ENCODE measurements around the gene CTDP1. TPM values are rescaled to one million over a fixed set of nuclear protein-coding genes. Genes with fewer than 3 reads are reported as not detected.

Gene CTDP1
- total RNA-seq, 2 experiments from 2014 or later: 34.8 to 38.0 TPM

DNA sequence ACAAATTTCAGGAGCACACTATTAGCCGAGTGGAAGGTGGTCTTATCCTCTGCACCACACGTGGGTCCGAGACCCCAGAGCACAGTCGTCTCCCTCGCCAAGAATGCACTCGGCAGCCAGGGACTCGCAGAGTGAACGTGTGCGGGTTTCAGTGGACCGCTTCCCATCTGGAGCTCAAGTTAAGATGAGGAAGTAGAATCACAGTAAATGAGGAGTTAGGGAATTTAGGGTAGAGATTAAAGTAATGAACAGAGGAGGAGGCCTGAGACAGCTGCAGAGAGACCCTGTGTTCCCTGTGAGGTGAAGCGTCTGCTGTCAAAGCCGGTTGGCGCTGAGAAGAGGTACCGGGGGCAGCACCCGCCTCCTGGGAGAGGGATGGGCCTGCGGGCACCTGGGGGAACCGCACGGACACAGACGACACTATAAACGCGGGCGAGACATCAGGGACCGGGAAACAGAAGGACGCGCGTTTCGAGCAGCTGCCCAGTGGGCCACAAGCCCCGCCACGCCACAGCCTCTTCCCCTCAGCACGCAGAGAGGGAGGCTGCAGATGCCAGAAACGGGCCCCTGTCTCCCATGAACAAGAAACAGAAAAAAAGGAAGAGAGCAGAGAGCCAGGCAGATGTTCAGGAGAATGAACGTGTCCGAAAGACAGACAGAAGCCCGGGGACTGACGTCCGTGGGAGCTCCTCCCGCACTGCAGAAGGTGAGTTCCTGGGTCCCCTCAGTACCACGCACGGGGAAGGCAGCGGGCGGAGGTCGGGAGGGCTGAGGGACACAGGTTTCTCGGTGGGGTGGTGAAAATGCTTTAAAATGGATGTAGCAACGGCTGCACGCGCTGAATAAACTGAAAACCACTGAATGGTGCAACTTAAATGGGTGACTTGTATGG, 112.7 kb downstream of the CTDP1 start:
- ChIA-PET CTCF (no interaction called here), POLR2A (no interaction called here)
- H3K27me3 Mint-ChIP-seq: peaks cover 63% of the 10 kb centered on the region

DNA sequence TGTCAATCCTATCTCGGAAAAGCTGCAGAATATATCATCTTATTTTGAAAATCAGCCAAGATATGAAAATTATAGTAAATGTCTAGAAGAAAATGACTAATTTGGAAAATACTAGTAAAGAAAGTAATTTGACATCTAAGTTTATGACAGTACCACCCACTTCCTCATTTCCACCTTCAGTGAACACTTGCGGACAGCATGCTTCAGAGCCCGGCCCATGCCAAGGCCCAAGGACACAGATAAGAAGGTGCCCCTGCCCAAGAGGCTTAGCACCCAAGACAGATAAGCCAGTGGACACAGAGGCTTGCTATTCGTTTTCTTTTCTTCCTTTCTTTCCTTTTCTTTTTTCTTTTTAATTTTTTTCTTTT, 113.4 kb downstream of the CTDP1 start:
- Mint-ChIP-seq H3K9me3 (peaks cover 4% of the 10 kb centered on the region), H3K4me3 (no peak overlapping the region), H3K36me3 (ENCODE audit: low read depth) (no peaks in the 10 kb centered on the region), H3K27me3 (peaks cover 62% of the 10 kb centered on the region), H3K4me1 (peaks cover 7% of the 10 kb centered on the region), H3K27ac (no peak overlapping the region)
- ChIA-PET CTCF (no interaction called here), POLR2A (no interaction called here)
- no peak for DNase-seq

More for the DNA sequence above, 112.7 kb downstream of the CTDP1 start:
- Mint-ChIP-seq H3K27ac (no peak overlapping the region), H3K4me1 (peaks cover 6% of the 10 kb centered on the region), H3K36me3 (ENCODE audit: low read depth) (no peaks in the 10 kb centered on the region), H3K9me3 (peaks cover 4% of the 10 kb centered on the region), H3K4me3 (no peak overlapping the region)
- DNase-seq: no peak

DNA sequence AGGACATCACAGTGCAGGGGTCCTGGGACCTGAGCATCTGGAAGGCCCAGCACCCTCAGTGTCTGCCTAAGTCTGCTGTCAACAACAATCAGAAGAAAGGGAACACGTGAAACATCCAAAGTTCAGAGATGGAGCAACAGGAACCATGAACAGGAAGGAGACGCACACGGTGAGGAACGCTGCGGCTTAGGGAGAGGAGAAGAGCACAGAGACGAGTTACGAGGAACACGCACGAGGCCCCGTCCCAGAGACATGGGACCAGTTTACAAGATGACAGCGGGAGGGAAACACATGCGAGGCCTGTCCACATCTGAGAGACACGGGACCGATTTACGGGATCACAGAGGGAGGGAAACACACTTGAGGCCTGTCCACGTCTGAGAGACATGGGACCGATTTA, 115.2 kb downstream of the CTDP1 start:
- Mint-ChIP-seq H3K4me1 (peaks cover 7% of the 10 kb centered on the region), H3K27me3 (peaks cover 66% of the 10 kb centered on the region), H3K36me3 (ENCODE audit: low read depth) (no peaks in the 10 kb centered on the region), H3K4me3 (no peak overlapping the region), H3K27ac (no peak overlapping the region), H3K9me3 (no peaks in the 10 kb centered on the region)
- no peak for DNase-seq
- ChIA-PET POLR2A (no interaction called here), CTCF (no interaction called here)

DNA sequence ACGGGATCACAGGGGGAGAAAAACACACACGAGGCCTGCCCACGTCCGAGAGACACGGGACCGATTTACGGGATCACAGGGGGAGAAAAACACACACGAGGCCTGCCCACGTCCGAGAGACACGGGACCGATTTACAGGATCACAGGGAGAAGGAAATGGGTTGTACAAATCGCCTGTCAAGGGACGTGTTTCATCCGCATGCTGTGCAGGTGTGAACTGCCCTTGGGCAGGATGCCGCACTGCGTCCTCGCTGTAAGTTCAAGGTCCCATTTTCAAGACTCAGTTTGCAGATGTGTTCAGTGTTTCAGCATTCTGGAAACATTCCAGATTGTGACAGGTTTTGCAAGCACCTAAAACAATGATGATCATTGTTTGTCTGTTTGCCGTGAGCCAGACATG, 115.8 kb downstream of the CTDP1 start:
- CTCF ChIA-PET: no interaction called here

DNA sequence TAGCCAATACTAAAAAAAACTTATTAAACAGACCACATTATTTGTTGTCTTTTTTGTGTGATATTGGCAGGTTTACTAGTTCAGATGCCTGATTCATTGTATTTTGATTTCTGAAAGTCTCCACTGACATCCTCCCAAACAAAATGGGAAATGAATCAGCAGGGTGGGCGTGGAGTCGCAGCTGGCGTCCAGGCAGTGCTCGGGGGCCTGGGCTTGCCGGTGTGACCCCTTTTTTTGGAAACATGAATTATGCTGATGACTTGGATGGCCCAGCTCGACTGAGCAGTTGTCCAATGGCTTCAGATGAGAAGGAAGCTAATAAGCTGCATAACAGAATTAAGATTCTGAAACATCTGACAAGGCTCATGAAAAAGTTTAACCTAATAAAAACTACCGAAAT, 116.4 kb downstream of the CTDP1 start:
- H3K36me3 Mint-ChIP-seq (ENCODE audit: low read depth): no peaks in the 10 kb centered on the region
- CTCF ChIA-PET: no interaction called here
- no peaks in the 10 kb centered on the region for H3K9me3 Mint-ChIP-seq
- no peak for DNase-seq
- H3K4me3 Mint-ChIP-seq: no peak overlapping the region
- no peak overlapping the region for H3K27ac Mint-ChIP-seq
- peaks cover 60% of the 10 kb centered on the region for H3K27me3 Mint-ChIP-seq
- POLR2A ChIA-PET: no interaction called here
- peaks cover 7% of the 10 kb centered on the region for H3K4me1 Mint-ChIP-seq

More for the DNA sequence above, 115.8 kb downstream of the CTDP1 start:
- DNase-seq: no peak
- POLR2A ChIA-PET: no interaction called here
- peaks cover 64% of the 10 kb centered on the region for H3K27me3 Mint-ChIP-seq
- no peak overlapping the region for H3K4me3 Mint-ChIP-seq
- H3K36me3 Mint-ChIP-seq (ENCODE audit: low read depth): no peaks in the 10 kb centered on the region
- no peak overlapping the region for H3K27ac Mint-ChIP-seq
- H3K9me3 Mint-ChIP-seq: no peaks in the 10 kb centered on the region
- peaks cover 7% of the 10 kb centered on the region for H3K4me1 Mint-ChIP-seq

DNA sequence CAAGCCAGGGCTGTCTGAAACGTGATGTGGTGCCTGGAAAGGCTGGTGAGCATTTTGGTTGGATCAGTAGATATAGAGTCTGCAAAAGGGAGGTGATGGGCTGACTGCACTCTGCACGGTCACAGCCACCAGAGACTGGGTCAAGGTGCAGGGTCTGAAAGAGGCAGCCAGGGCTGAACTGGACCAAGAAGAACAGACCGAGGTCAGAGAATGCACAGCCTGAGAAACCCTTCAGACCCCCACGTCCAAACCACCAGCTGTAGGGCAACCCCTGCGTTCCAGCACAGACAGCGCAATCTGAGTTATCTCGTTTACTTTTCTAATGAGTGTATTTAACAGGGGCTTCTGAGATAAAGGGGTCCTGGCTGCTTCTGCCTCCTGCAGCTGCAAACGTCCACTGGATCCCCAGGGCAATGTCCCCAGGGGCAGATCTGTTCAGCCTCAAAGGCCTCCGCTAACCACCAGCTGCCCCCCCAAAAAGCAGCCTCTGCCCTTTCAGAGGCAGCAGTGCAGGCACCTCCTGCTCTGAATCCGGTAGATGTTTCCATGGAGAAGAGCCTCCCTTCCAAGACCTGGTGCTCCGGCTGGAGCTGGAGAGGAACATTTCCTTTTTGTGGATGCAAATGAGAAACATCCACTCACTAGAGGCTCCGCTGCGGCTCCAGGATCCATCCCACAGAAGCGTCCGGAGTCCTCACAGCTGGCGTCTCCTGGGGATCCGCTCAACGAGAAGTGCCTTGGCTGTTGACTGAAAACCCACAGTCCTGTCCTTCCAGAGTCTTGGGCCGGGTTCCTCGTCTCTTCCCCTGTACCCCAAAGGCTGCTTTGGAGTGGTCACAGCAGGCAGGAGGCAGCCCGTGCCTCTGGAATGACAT, 117.2 kb downstream of the CTDP1 start:
- ChIA-PET CTCF (no interaction called here), POLR2A (no interaction called here)
- Mint-ChIP-seq H3K4me1 (peaks cover 3% of the 10 kb centered on the region), H3K27me3 (peaks cover 52% of the 10 kb centered on the region), H3K4me3 (no peak overlapping the region), H3K36me3 (ENCODE audit: low read depth) (no peaks in the 10 kb centered on the region), H3K9me3 (no peaks in the 10 kb centered on the region), H3K27ac (no peak overlapping the region)
- no peak for DNase-seq

DNA sequence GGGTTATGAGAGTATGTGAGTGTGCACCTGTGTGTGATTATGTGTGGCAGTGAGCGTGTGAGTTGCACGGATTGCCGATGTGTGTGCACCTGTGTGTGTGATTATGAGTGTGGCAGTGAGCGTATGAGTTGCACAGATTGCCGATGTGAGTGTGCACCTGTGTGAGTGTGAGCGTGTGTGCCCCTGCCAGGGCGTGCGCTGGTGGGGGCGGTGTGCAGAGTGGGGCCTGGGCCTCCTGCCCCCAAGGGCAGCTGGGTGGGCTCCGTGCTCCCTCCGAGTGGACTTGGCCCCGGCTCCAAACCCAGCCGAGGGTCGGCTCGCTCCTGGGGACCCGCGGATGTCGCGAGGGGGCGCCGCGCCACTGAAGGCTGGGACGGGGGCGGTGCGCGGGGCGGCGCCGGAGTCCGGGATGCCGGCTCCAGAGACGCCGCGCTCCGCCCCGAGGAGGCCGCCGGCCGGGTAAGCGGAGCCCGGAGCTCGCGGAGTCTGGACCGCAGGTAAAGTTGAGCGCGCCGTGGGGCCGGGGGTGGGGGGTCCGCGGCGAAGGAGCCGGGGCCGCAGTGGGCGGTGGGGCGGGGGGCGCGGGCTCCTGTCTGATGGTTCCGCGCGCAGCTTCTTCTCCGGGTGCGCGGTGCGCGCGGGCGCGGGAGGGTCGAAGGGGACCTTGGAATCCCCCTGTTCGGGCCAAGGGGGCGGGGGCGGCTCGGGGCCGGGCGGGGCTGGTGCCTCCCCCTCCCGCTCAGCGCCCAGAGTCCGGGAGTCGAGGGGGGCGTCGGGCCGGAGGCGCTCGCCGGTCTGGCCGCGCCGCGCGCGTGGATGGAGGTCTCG, 118.1 kb downstream of the CTDP1 start, which contains the start of gene KCNG2:
Gene KCNG2, plus strand, starts transcription at position 421 of the 828 bp plus-strand sequence. CDS start 65,730 bp downstream, outside the sequence.
- H3K4me1 Mint-ChIP-seq: peaks cover 3% of the 10 kb centered on the region
- H3K27me3 Mint-ChIP-seq: peaks cover 43% of the 10 kb centered on the region
- H3K9me3 Mint-ChIP-seq: no peaks in the 10 kb centered on the region
- no peak for DNase-seq
- no peaks in the 10 kb centered on the region for H3K36me3 Mint-ChIP-seq (ENCODE audit: low read depth)
- ChIA-PET CTCF (no interaction called here), POLR2A (no interaction called here)
- no peak within 1 kb of the TSS for H3K27ac Mint-ChIP-seq
- H3K4me3 Mint-ChIP-seq: peak within 1 kb of the TSS; percentile 7

DNA sequence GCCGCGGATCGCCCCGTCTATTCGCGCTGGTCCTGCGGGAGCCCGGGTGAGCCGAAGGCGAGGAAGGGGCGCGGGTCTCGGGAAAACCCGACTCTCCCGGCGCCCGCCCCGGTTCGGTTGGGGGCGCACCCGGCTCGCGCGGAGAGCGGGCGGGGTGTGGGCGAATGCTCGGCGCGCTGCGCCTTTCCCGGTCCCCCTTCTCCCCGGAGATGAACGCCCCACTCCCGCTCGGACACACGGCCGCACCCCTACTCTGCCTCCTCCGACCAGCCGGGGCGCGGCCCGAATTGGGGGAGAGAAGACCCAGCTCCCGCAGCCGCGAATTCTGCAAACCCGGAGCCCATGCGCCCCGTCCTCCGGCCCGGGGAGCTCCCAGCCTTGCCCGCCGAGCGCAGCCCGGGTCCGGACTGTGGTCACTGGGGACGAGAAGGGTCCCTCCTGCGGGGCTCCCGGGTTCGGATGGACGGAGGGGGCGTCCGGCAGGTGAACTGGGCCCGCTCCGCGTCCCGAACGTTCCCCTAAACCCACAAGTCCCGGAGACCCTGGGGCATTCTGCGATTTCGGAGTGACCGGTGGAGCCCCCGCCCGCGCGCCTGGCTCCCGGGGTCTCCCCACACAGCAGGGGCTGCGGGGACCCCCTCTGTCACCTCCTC, 118.9 kb downstream of the CTDP1 start:
- H3K27ac Mint-ChIP-seq: no peak overlapping the region
- ChIA-PET CTCF (no interaction called here), POLR2A (no interaction called here)
- H3K9me3 Mint-ChIP-seq: no peaks in the 10 kb centered on the region
- H3K4me3 Mint-ChIP-seq: no peak overlapping the region
- H3K4me1 Mint-ChIP-seq: peaks cover 3% of the 10 kb centered on the region
- H3K36me3 Mint-ChIP-seq (ENCODE audit: low read depth): no peaks in the 10 kb centered on the region
- DNase-seq: no peak
- H3K27me3 Mint-ChIP-seq: peaks cover 39% of the 10 kb centered on the region

DNA sequence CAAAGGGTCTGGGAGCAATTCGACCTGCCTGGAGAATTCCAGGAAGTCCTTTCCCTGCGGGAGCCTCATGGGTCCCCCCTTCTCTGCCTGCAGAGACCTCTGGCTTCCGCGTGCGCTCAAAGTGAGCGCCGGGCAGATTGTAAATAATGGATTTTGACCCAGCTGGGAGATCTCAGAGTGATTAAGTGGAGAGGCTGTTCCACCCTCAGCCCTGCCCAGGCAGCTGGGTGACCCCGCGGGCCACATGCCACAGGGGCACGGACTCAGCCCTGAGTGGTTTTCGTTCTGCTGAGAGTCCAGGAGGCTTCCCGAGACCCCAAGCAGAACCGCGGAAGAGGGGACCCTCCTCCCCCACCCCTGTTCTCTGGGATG, 119.4 kb downstream of the CTDP1 start:
- peaks cover 37% of the 10 kb centered on the region for H3K27me3 Mint-ChIP-seq
- H3K9me3 Mint-ChIP-seq: no peaks in the 10 kb centered on the region
- CTCF ChIA-PET: no interaction called here
- POLR2A ChIA-PET: no interaction called here
- DNase-seq: no peak
- no peaks in the 10 kb centered on the region for H3K36me3 Mint-ChIP-seq (ENCODE audit: low read depth)
- peaks cover 3% of the 10 kb centered on the region for H3K4me1 Mint-ChIP-seq
- H3K27ac Mint-ChIP-seq: no peak overlapping the region
- no peak overlapping the region for H3K4me3 Mint-ChIP-seq

DNA sequence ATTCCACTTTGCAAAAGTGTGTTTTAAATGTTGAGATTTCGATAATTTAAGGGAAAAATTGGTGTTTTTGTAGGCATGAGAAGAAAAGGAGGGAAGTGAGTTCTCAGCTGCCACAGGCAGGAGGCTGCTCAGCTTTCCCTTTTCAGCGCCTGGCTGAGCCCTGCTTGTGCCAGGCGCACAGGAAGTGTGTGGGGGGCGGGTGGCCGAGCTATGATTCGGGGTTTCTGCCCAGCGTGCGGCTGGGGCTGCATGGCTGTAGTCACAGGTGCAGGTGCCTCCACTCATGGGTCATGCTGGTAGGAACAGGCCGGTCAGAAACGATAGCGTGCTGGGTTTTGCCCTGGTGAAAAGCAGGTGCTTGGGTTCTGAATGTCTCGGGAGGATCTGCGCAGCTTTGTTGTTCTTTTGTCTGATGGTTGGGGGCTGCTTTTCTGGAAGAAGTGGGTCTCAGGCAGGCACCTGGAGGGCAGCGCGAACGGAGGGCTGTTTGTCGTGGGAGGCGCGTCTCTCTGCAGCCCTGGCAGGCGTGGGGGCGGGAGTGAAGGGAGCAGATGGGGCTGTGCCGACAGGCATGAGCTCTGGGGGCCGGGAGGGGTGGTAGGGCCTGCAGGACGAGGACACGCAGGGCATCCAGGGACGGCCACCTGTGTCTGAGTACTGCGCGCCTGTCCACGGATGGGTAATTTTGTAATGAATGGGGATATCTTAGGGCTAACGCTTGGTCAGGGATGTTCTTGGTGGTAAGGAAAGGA, 120.2 kb downstream of the CTDP1 start:
- POLR2A ChIA-PET: no interaction called here
- no peaks in the 10 kb centered on the region for H3K36me3 Mint-ChIP-seq (ENCODE audit: low read depth)
- CTCF ChIA-PET: no interaction called here

DNA sequence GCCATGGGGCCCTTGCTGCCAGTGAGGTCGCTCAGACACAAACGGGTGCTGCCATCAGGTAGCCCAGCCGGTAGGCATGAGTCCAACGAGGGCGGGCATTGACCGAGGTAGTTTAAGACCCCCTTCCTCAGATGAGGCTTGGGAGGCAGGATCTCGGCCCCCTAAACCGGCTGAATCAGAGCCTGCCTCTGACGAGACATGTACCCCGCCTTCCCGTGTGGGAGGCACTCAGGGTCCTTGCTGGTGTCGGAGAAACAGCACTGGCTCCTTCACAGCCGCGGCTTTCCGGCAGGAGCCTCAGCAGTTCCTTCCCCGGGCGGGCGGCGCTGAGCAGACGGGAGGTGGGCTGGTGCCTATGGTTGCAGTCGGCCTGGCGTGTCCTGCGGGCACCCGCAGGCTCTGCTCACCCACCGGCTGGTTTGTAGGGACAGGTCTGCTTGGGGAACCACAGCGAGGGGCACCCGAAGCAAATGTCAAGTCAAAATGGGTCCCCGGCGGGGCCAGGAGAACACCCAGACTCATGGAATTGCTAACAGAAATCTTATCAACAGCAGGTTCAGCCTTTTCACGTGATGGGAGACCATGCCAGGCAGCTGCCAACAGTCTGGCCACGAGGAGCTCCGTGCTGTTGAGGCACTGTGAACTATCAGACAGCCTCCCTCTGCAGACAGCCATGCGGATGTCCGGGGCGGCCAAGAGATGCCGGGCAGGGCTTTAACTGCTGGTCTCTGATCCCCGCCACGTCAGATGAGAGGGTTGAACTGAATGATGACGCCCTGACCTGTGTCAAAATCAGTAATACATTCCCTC, 121.0 kb downstream of the CTDP1 start:
- Mint-ChIP-seq H3K27ac (no peak overlapping the region), H3K9me3 (no peaks in the 10 kb centered on the region), H3K27me3 (peaks cover 30% of the 10 kb centered on the region), H3K4me3 (no peak overlapping the region), H3K36me3 (ENCODE audit: low read depth) (no peaks in the 10 kb centered on the region), H3K4me1 (peaks cover 3% of the 10 kb centered on the region)
- no peak for DNase-seq
- CTCF ChIA-PET: no interaction called here
- POLR2A ChIA-PET: no interaction called here

More for the DNA sequence above, 120.2 kb downstream of the CTDP1 start:
- H3K4me1 Mint-ChIP-seq: peaks cover 3% of the 10 kb centered on the region
- no peak overlapping the region for H3K27ac Mint-ChIP-seq
- H3K4me3 Mint-ChIP-seq: no peak overlapping the region
- DNase-seq: no peak
- no peaks in the 10 kb centered on the region for H3K9me3 Mint-ChIP-seq
- H3K27me3 Mint-ChIP-seq: peaks cover 33% of the 10 kb centered on the region

DNA sequence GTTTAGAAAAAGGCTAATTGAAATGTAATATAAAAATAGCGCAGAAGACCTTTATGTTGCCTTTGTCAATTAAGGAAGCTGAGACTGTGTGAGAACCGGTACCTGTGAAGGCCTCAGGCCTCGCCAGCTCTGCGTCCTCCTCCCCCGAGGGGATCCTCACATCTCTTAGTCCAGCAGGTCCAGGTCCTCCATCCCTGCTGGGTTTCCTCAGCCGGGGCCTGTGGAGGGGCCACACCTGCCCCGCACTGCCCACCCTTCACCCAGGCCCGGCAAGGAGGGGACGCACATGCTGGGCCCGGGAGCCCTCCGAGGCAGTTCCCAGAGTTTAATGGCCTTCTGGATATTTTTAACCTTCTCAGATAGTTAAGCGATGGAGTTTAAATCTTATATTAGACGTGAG, 121.6 kb downstream of the CTDP1 start:
- no peak for DNase-seq
- H3K36me3 Mint-ChIP-seq (ENCODE audit: low read depth): no peaks in the 10 kb centered on the region
- CTCF ChIA-PET: no interaction called here
- H3K9me3 Mint-ChIP-seq: no peaks in the 10 kb centered on the region
- H3K4me1 Mint-ChIP-seq: peaks cover 3% of the 10 kb centered on the region
- H3K4me3 Mint-ChIP-seq: no peak overlapping the region
- peaks cover 32% of the 10 kb centered on the region for H3K27me3 Mint-ChIP-seq
- no peak overlapping the region for H3K27ac Mint-ChIP-seq
- POLR2A ChIA-PET: no interaction called here

Measured in activated CD4-positive, alpha-beta memory T cell treated with anti-CD3 and anti-CD28 coated beads, Interleukin-2, amount 10 ng/mL, durations not matched to agents 7 days and 5 days (primary cell).